OCI-LY1 (cell line): ENCODE data around the gene MAP4K3.

Experiments used
- H2AFZ ChIP-seq: fragments of 200-600 bp; sonication (generic), shearing (Covaris generic); 2 replicates; pipeline ENCODE4 v1.6.0; 2014; ENCODE audit warnings: antibody characterized with exemption, mild to moderate bottlenecking, low read length
- H3F3A ChIP-seq: fragments of 200-600 bp; sonication (generic), shearing (Covaris generic); 2 replicates; pipeline ENCODE4 v1.6.0; 2014; ENCODE audit warnings: mild to moderate bottlenecking, antibody characterized with exemption, low read length, moderate library complexity; ENCODE audit not compliant: insufficient read depth
- H3K27ac ChIP-seq: fragments of 200-600 bp; sonication (generic); 2 replicates; pipeline ENCODE4 v1.5.1; 2014; ENCODE audit warnings: low read length, mixed run types, mild to moderate bottlenecking, low read depth; ENCODE audit not compliant: poor library complexity, severe bottlenecking
- H3K27me3 ChIP-seq: fragments of 200-600 bp; sonication (generic); 2 replicates; pipeline ENCODE4 v1.6.0; 2014; ENCODE audit warnings: antibody characterized with exemption, mild to moderate bottlenecking, low read length, moderate library complexity; ENCODE audit not compliant: insufficient read depth
- H3K36me3 ChIP-seq: fragments of 200-600 bp; sonication (generic); 2 replicates; pipeline ENCODE4 v1.6.1; 2014; ENCODE audit warnings: mild to moderate bottlenecking, antibody characterized with exemption, low read length, moderate library complexity, mixed read lengths; ENCODE audit not compliant: insufficient read depth
- H3K4me1 ChIP-seq: fragments of 200-600 bp; sonication (generic); 2 replicates; pipeline ENCODE4 v1.5.1; 2014; ENCODE audit warnings: mild to moderate bottlenecking, low read length, moderate library complexity; ENCODE audit not compliant: insufficient read depth, severe bottlenecking
- H3K4me2 ChIP-seq: fragments of 200-600 bp; sonication (generic), shearing (Covaris generic); 2 replicates; pipeline ENCODE4 v1.6.1; 2014; ENCODE audit warnings: low read length
- H3K4me3 ChIP-seq: fragments of 200-600 bp; sonication (generic); 2 replicates; pipeline ENCODE4 v1.5.1; 2014; ENCODE audit warnings: low read length, low read depth, mild to moderate bottlenecking, mixed read lengths; ENCODE audit not compliant: poor library complexity, severe bottlenecking
- H3K79me2 ChIP-seq: fragments of 200-600 bp; shearing (Covaris generic); 2 replicates; pipeline ENCODE4 v1.6.1; 2016; ENCODE audit warnings: mixed run types, low read length, mixed read lengths; ENCODE audit not compliant: insufficient read depth
- H3K9ac ChIP-seq: fragments of 200-600 bp; sonication (generic), shearing (Covaris generic); 2 replicates; pipeline ENCODE4 v1.6.1; 2014; ENCODE audit warnings: mild to moderate bottlenecking, low read length, mixed read lengths
- H3K9me2 ChIP-seq: fragments of 200-600 bp; sonication (generic), shearing (Covaris generic); 2 replicates; pipeline ENCODE4 v1.6.1; 2014; ENCODE audit warnings: low read depth, mild to moderate bottlenecking, low read length, mixed read lengths
- H3K9me3 ChIP-seq: fragments of 200-600 bp; shearing (Covaris generic); 2 replicates; pipeline ENCODE4 v1.6.1; 2014; ENCODE audit warnings: low read length, mixed read lengths
- H4K20me1 ChIP-seq: fragments of 200-600 bp; sonication (generic), shearing (Covaris generic); 2 replicates; pipeline ENCODE4 v1.6.0; 2016; ENCODE audit warnings: mild to moderate bottlenecking, low read length; ENCODE audit not compliant: insufficient read depth
- EZH2 ChIP-seq: fragments of 200-600 bp; sonication (generic), shearing (Covaris generic); IDR thresholded peaks from 2 replicates; pipeline ENCODE4 v1.8.0; 2017; ENCODE audit warnings: borderline replicate concordance, mixed run types, mild to moderate bottlenecking, antibody characterized with exemption, low read length, moderate library complexity, mixed read lengths
- TF ChIP-seq, protein P1 (sequence below): fragments of 200-600 bp; sonication (generic), shearing (Covaris generic); IDR thresholded peaks from 2 replicates; pipeline ENCODE4 v1.5.1; 2017; ENCODE audit warnings: mild to moderate bottlenecking, antibody characterized with exemption, low read length, moderate library complexity, mixed read lengths

The MAP4K3 gene

DNA sequence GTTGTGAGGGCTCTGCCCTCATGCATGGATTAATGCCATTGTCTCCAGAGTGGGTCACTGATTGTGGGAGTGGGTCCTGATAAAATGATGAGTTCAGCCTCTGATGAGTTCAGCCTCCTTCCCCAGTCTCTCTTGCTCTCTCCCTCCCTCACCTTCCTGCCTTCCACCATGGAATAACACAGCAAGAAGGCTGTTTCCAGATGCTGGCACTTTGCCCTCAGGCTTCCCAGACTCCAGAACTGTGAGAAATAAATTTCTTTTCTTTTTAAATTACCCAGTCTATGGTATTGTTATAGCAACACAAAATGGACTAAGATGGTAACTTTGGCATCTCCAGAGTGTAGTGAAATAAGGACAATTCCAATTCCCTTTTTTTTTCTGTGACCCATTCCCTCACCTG is 47.1 kb upstream of the MAP4K3 start:
- H3K9me3 ChIP-seq: no peaks in the 10 kb centered on the region

GRCh38 chr2:39483534-39483933 is 46.4 kb upstream of the MAP4K3 start:
- no peak overlapping the region for H3K9ac ChIP-seq
- H3K27ac ChIP-seq: no peak overlapping the region
- H3K9me3 ChIP-seq: no peaks in the 10 kb centered on the region
- no peaks in the 10 kb centered on the region for H3K4me1 ChIP-seq
- H4K20me1 ChIP-seq: no peaks in the 10 kb centered on the region
- H3K4me3 ChIP-seq: no peak overlapping the region
- no peaks in the 10 kb centered on the region for H3K36me3 ChIP-seq
- no peaks in the 10 kb centered on the region for H3K79me2 ChIP-seq
- TF ChIP-seq, protein P1, sequence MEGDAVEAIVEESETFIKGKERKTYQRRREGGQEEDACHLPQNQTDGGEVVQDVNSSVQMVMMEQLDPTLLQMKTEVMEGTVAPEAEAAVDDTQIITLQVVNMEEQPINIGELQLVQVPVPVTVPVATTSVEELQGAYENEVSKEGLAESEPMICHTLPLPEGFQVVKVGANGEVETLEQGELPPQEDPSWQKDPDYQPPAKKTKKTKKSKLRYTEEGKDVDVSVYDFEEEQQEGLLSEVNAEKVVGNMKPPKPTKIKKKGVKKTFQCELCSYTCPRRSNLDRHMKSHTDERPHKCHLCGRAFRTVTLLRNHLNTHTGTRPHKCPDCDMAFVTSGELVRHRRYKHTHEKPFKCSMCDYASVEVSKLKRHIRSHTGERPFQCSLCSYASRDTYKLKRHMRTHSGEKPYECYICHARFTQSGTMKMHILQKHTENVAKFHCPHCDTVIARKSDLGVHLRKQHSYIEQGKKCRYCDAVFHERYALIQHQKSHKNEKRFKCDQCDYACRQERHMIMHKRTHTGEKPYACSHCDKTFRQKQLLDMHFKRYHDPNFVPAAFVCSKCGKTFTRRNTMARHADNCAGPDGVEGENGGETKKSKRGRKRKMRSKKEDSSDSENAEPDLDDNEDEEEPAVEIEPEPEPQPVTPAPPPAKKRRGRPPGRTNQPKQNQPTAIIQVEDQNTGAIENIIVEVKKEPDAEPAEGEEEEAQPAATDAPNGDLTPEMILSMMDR: no peak
- TF ChIP-seq EZH2: no peak
- H2AFZ ChIP-seq: no peak overlapping the region
- H3K9me2 ChIP-seq: no peaks in the 10 kb centered on the region
- H3F3A ChIP-seq: no peaks in the 10 kb centered on the region; the same call in 1 of the 2 replicates
- H3K27me3 ChIP-seq: no peaks in the 10 kb centered on the region
- H3K4me2 ChIP-seq: no peak overlapping the region

More for the DNA sequence above, 47.1 kb upstream of the MAP4K3 start:
- Histone ChIP-seq H3K9me2 (no peaks in the 10 kb centered on the region), H3K4me1 (no peaks in the 10 kb centered on the region), H2AFZ (no peak overlapping the region), H4K20me1 (no peaks in the 10 kb centered on the region), H3K27me3 (no peaks in the 10 kb centered on the region), H3K4me3 (no peak overlapping the region), H3K9ac (no peak overlapping the region), H3K4me2 (no peak overlapping the region), H3K27ac (no peak overlapping the region), H3F3A (no peaks in the 10 kb centered on the region; the same call in 1 of the 2 replicates), H3K79me2 (no peaks in the 10 kb centered on the region), H3K36me3 (no peaks in the 10 kb centered on the region)
- TF ChIP-seq, protein P1: no peak
- no peak for TF ChIP-seq EZH2

DNA sequence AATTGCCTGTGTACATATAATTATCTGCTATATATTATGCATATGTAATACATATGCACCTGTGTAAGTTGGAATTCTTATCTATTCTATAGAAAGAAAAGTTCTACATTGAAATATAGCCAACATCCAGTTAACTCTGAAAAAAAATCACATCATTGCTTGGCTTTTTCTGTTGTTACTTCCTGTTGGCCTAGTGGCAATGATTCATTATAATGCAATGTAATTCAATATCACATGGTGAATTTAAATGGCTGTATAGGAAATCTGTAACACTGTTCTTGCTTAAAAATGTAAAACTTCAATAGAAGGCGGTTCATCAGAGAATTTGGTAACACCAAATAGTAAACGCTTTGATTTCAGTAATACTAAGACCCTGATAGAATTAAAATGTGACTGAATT is 44.5 kb upstream of the MAP4K3 start:
- H3K27me3 ChIP-seq: no peaks in the 10 kb centered on the region
- no peak overlapping the region for H2AFZ ChIP-seq
- H3K36me3 ChIP-seq: no peaks in the 10 kb centered on the region
- H3F3A ChIP-seq: no peaks in the 10 kb centered on the region; the same call in 1 of the 2 replicates
- no peak overlapping the region for H3K27ac ChIP-seq
- no peak overlapping the region for H3K9ac ChIP-seq
- H3K9me3 ChIP-seq: no peaks in the 10 kb centered on the region
- H3K4me1 ChIP-seq: peaks cover 2% of the 10 kb centered on the region
- H3K79me2 ChIP-seq: no peaks in the 10 kb centered on the region
- no peaks in the 10 kb centered on the region for H4K20me1 ChIP-seq
- H3K4me3 ChIP-seq: no peak overlapping the region
- H3K9me2 ChIP-seq: no peaks in the 10 kb centered on the region
- no peak for TF ChIP-seq EZH2
- TF ChIP-seq, protein P1: no peak
- no peak overlapping the region for H3K4me2 ChIP-seq
